ENCODE results near the gene EIF1AD.

DNA sequence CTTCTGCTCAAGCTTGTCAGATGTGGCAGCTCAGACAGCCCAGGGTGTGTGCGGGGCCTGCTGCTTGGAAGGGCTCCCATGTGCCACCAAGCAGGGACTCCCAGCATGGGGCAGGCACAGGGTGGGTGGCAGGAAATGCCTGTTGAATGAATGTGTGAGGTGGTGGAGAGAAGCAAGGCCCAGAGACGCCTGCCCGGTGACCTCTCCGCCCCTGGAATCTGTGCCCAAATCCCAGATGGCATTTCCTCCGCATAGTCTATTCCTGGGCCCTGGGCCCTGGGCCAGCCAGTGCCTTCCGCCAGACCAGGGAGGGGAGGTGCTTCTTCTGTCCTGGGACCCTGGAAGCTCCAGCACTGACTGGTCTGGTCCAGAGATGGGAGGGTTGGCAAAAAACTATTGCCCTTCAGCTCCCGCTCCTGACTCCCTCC is 13.5 kb upstream of the EIF1AD start:
- TF ChIP-seq, protein P1, sequence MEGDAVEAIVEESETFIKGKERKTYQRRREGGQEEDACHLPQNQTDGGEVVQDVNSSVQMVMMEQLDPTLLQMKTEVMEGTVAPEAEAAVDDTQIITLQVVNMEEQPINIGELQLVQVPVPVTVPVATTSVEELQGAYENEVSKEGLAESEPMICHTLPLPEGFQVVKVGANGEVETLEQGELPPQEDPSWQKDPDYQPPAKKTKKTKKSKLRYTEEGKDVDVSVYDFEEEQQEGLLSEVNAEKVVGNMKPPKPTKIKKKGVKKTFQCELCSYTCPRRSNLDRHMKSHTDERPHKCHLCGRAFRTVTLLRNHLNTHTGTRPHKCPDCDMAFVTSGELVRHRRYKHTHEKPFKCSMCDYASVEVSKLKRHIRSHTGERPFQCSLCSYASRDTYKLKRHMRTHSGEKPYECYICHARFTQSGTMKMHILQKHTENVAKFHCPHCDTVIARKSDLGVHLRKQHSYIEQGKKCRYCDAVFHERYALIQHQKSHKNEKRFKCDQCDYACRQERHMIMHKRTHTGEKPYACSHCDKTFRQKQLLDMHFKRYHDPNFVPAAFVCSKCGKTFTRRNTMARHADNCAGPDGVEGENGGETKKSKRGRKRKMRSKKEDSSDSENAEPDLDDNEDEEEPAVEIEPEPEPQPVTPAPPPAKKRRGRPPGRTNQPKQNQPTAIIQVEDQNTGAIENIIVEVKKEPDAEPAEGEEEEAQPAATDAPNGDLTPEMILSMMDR (IDR thresholded peaks at IDR 0.05; ENCODE audit: poor library complexity): no peak
- TF ChIP-seq EZH2 (IDR thresholded peaks at IDR 0.05; ENCODE audit: borderline replicate concordance): no peak
- TF ChIP-seq EZH2phosphoT487 (IDR thresholded peaks at IDR 0.05; ENCODE audit: low read depth, severe bottlenecking, unreplicated experiment): no peak
